HG03108 (cell line): Measurements from ENCODE around the gene FAM241B.

Experiments
- ATAC-seq: cut with Tn5 transposase; IDR thresholded peaks from one replicate; pipeline ENCODE4 v1.9.1; 2021; ENCODE audit warnings: moderate library complexity; ENCODE audit not compliant: unreplicated experiment

Gene FAM241B, protein sequence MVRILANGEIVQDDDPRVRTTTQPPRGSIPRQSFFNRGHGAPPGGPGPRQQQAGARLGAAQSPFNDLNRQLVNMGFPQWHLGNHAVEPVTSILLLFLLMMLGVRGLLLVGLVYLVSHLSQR

GRCh38 chr10:69629897-69630650 is at the start of gene FAM241B:
Gene FAM241B (plus strand): TSS chr10:69630247. CDS start chr10:69631744, 1,497 bp downstream.
- ATAC-seq = no peak

- ATAC-seq = no peak
Measured at GRCh38 chr10:69580435-69580834, 49.6 kb upstream of the FAM241B start.

- no peak for ATAC-seq
Measured at GRCh38 chr10:69583106-69583505, 46.9 kb upstream of the FAM241B start.

GRCh38 chr10:69584624-69585023 is 45.4 kb upstream of the FAM241B start:
- ATAC-seq = no peak

GRCh38 chr10:69588358-69588757 is 41.7 kb upstream of the FAM241B start:
- ATAC-seq = no peak

- ATAC-seq = no peak
Measured at GRCh38 chr10:69600761-69601330, 29.2 kb upstream of the FAM241B start.

DNA sequence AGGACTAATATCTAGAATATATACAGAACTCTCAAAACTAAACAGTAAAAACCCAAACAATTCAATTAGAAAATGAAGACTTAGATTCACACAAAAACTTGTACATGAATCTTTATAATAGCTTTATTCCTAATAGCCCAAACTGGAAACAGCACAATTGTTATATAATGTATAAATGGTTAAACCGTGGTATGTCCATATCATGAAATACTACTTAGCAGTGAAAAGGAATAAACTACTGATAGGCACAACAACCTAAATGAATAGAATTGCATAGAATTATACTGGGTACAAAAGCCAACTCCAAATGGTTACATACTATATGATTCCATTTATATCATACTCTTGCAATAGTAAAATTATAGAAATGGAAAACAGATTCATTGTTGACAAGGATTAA is 21.0 kb upstream of the FAM241B start:
- ATAC-seq = no peak

- no peak for ATAC-seq
Measured at GRCh38 chr10:69612760-69613159, 17.3 kb upstream of the FAM241B start.

- ATAC-seq = no peak
Measured at GRCh38 chr10:69614130-69614529, 15.9 kb upstream of the FAM241B start.

DNA sequence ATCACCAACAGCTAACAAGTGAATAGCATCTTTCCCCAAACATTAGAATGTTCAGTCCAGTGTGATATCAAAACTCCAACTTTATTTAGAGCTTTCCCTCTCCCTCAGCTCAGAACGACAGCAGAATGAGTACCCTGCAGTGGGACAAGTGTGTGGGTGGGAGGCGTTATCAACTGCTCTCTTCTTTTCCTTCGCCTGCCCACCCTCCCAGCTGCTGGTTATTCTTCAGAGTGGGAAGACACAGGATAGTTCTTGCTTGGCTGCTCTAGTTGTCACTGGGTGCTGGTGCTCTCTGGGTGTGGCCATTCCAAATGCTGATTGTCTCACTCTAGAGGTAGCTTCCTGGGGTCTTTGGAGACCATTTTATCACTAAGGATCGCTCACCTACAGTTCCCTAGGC is 13.7 kb upstream of the FAM241B start:
- ATAC-seq = no peak

GRCh38 chr10:69618746-69619145 is 11.3 kb upstream of the FAM241B start:
- ATAC-seq = no peak

DNA sequence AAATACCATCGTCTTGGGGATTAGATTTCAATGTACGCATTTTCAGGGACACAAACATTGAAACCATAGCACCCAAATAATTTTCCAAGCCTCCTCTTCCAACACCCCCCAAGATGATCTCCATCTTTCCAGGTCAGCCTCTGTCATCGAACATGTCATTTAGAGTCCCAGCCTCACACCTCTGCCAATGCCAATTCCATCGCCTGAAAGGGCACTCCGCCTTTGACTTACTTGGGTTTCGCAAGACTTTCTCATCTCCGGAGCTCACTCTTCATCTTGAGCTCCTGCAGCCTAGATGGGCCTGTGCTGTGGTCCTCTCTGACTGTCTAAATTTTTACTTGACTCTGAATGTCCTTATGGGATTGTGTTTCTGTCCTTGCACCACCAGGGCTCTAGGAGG is 10.4 kb upstream of the FAM241B start:
- no peak for ATAC-seq

GRCh38 chr10:69620625-69621024 is 9.4 kb upstream of the FAM241B start:
- ATAC-seq = no peak

GRCh38 chr10:69624245-69624786 is 5.7 kb upstream of the FAM241B start:
- no peak for ATAC-seq

DNA sequence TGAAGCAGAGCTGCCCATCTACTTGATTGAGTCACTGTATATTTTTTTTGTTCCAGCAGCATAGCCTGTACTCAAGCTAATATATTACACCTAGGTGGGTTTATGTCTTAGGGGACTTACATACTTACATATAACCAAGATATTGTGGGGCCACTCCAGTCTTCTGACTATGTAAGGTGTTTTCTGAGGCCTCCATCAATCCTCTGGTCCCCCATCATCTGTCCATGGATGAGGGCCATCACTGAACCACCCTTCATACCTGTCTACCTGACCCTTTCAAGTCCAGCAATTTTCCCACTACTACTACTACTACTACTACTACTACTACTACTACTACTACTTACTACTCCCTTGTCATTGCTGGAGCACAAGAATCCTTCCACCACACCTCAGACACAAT is 3.2 kb upstream of the FAM241B start:
- ATAC-seq = no peak

GRCh38 chr10:69628891-69629290 is 1.2 kb upstream of the FAM241B start:
- no peak for ATAC-seq

GRCh38 chr10:69629519-69629896 is 539 bp upstream of the FAM241B start:
- ATAC-seq = no peak

DNA sequence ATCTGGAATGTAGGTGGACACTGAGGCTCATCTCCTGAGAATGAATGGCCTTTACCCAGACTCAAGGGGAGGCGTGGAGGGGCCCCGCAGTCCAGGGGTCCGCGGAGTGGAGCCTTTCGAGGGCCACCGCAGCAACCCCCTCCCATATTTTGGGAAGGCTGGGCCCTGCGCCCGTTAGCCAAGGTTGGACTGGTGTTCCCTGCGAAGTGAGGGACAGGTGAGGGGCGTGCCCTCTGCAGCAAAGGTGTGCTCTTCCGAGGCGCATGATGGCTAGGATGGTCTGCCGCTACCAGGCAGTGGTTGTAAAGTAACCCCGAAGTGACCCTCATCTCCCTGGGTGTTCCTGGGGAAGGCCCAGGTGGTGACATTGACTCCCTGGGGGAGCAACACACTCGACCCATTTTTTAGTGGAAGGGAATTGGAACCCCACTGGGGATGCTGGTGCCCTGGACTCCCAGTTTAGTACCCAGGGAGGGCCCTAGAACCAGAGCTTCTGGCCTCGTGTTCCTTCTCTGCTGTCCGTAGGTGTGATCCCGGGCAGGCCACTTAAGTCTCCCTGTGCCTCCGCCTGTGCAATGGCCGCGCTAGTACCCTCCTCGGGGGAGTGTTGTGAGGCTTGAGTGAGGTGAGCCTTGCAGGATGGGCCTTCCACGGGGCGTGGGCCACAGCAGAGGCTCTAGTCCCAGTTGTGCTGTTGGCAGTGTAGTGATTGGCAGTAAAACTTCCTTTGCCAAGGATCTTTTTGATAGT is 779 bp downstream of the FAM241B start:
- no peak for ATAC-seq

- ATAC-seq = no peak
Measured at GRCh38 chr10:69631566-69631965, 1.5 kb downstream of the FAM241B start.

DNA sequence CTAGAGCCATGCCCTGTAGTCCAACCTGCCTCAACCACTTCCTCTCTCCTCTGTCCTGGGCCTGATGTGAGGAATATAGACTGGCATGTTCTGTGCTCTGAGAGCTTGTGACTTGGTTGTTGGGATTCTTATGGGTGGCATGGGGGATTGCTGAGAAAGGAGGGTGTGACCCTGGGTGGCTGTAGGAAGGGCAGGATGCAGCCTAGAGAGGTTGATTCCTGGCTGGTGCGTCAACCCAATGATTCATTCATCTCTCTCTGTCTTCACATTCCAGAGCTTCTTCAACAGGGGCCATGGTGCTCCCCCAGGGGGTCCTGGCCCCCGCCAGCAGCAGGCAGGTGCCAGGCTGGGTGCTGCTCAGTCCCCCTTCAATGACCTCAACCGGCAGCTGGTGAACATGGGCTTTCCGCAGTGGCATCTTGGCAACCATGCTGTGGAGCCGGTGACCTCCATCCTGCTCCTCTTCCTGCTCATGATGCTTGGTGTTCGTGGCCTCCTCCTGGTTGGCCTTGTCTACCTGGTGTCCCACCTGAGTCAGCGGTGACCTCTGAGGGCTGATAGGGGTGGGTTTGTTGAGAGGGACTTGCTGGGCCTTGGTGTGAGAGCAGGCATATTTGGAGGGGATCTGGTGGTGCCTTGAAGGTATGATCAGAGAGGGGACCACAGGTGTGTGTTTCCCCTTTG is 2.6 kb downstream of the FAM241B start:
- ATAC-seq = no peak
